GM12892 (cell line): ENCODE measurements around the gene SNRPE.

Experiments
- POLR2A ChIP-seq: IDR thresholded peaks from 2 replicates; pipeline ENCODE4 v1.6.1; 2011; ENCODE audit warnings: low read depth, low read length, control low read depth
- POLR2AphosphoS5 ChIP-seq: IDR thresholded peaks from 2 replicates; pipeline ENCODE4 v1.6.1; 2011; ENCODE audit warnings: low read depth, low read length, control low read depth
- TAF1 ChIP-seq: IDR thresholded peaks from 2 replicates; pipeline ENCODE4 v1.6.1; 2011; ENCODE audit warnings: low read depth, mild to moderate bottlenecking, control low read depth, low read length, borderline replicate concordance

DNA sequence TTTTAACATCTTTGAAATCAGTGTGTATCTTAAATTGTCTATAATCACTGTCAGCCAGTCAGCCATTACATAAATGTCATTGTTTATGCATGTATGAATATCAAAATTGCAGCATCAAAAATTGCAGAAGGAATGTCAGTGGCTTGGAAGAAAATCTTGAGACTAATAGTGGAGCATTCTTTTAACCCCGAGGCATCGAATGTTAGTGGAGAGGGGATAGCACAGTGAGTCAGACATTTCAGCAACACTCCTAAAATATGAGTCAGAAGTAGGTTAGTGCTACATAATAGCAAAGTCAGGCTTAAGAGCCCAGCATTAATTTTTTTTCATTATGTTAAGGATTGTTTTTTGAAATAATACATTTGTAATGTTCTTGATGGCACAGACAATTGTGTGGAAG is 45.5 kb downstream of the SNRPE start:
- TF ChIP-seq POLR2A (no peak), POLR2AphosphoS5 (no peak), TAF1 (no peak)
